ENCODE results near the gene PRELP.

PRELP gene

GRCh38 chr1:203526572-203526971, 51.0 kb downstream of the PRELP start:
- DNase-seq, result no peak

- no peak for DNase-seq
Measured at GRCh38 chr1:203527013-203527412, 51.4 kb downstream of the PRELP start.

- DNase-seq, result no peak
Measured at GRCh38 chr1:203528063-203528462, 52.5 kb downstream of the PRELP start.

- DNase-seq, result no peak
Measured at GRCh38 chr1:203528976-203529835, 53.6 kb downstream of the PRELP start.

GRCh38 chr1:203531063-203531462, 55.5 kb downstream of the PRELP start:
- DNase-seq, result no peak

- no peak for DNase-seq
Measured at GRCh38 chr1:203534012-203534411, 58.4 kb downstream of the PRELP start.

GRCh38 chr1:203534526-203534925, 58.9 kb downstream of the PRELP start:
- DNase-seq, result no peak

- no peak for DNase-seq
Measured at GRCh38 chr1:203536575-203536974, 61.0 kb downstream of the PRELP start.

- DNase-seq, result no peak
Measured at GRCh38 chr1:203536980-203537455, 61.4 kb downstream of the PRELP start.

- DNase-seq, result no peak
Measured at GRCh38 chr1:203537806-203538464, 62.3 kb downstream of the PRELP start.

GRCh38 chr1:203538726-203539125, 63.1 kb downstream of the PRELP start:
- DNase-seq, result no peak

GRCh38 chr1:203539831-203540546, 64.4 kb downstream of the PRELP start:
- no peak for DNase-seq

Measured in activated CD4-positive, alpha-beta T cell treated with anti-CD3 and anti-CD28 coated beads, Interleukin-2, amount 50 U/mL, for 48 hours (primary cell).